ENCODE results near the gene ARHGEF17. TPM values are rescaled to one million over a fixed set of nuclear protein-coding genes. Genes with fewer than 3 reads are reported as not detected.

Gene ARHGEF17
- total RNA-seq, 1 donor from 2014 or later: 56.5 TPM

DNA sequence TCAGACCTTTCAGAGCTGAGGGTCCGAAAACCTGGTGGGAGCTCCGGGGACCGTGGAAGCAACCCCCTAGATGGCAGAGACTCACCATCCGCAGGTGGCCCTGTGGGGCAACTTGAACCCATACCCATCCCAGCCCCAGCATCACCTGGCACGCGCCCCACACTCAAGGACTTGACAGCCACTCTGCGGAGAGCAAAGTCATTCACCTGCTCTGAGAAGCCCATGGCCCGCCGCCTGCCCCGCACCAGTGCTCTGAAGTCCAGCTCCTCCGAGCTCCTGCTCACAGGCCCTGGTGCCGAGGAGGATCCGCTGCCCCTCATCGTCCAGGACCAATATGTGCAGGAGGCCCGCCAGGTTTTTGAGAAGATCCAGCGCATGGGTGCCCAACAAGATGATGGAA, 2.0 kb downstream of the ARHGEF17 start:
- Histone ChIP-seq H3K9me3 (no peaks in the 10 kb centered on the region), H3K27ac (peak overlapping the region; percentile 98), H3K4me3 (peak overlapping the region; percentile 78), H3K4me1 (peaks cover 56% of the 10 kb centered on the region), H3K36me3 (no peaks in the 10 kb centered on the region), H3K27me3 (ENCODE audit: low read depth) (no peaks in the 10 kb centered on the region)
- TF ChIP-seq, protein P1, sequence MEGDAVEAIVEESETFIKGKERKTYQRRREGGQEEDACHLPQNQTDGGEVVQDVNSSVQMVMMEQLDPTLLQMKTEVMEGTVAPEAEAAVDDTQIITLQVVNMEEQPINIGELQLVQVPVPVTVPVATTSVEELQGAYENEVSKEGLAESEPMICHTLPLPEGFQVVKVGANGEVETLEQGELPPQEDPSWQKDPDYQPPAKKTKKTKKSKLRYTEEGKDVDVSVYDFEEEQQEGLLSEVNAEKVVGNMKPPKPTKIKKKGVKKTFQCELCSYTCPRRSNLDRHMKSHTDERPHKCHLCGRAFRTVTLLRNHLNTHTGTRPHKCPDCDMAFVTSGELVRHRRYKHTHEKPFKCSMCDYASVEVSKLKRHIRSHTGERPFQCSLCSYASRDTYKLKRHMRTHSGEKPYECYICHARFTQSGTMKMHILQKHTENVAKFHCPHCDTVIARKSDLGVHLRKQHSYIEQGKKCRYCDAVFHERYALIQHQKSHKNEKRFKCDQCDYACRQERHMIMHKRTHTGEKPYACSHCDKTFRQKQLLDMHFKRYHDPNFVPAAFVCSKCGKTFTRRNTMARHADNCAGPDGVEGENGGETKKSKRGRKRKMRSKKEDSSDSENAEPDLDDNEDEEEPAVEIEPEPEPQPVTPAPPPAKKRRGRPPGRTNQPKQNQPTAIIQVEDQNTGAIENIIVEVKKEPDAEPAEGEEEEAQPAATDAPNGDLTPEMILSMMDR (IDR thresholded peaks at IDR 0.05): no peak
- no peak for DNase-seq
- no peak for ATAC-seq
- intact Hi-C loops (cut with DNase I): no loop called here

DNA sequence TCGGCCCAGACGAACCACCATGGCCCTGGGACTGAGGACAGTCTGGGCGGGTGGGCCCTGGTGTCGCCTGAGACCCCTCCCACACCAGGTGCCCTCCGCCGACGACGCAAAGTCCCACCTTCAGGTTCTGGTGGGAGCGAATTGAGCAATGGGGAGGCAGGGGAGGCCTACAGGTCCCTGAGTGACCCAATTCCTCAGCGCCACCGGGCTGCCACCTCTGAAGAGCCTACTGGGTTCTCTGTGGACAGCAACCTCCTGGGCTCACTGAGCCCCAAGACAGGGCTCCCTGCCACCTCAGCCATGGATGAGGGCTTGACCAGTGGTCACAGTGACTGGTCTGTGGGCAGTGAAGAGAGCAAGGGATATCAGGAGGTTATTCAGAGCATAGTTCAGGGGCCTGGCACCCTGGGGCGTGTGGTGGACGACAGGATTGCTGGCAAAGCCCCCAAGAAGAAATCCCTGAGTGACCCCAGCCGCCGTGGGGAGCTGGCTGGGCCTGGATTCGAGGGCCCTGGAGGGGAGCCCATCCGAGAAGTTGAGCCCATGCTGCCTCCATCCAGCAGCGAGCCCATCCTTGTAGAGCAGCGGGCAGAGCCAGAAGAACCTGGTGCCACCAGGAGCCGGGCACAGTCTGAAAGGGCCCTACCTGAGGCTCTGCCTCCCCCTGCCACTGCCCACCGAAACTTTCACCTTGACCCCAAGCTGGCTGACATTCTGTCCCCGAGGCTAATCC, 2.8 kb downstream of the ARHGEF17 start:
- H3K4me1 ChIP-seq: peaks cover 63% of the 10 kb centered on the region
- H3K27ac ChIP-seq: peak overlapping the region; percentile 98
- intact Hi-C loops (cut with DNase I): no loop called here

DNA sequence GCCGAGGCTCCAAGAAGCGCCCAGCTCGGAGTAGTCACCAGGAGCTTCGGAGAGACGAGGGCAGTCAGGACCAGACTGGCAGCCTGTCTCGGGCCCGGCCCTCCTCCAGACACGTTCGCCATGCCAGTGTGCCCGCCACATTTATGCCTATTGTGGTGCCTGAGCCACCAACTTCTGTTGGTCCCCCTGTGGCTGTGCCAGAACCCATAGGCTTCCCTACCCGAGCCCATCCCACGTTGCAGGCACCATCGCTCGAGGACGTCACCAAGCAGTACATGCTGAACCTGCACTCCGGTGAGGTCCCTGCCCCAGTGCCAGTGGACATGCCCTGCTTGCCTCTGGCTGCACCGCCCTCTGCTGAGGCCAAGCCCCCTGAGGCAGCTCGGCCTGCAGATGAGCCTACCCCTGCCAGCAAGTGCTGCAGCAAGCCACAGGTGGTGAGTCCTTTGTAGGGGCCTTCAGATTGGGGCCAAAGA, 3.4 kb downstream of the ARHGEF17 start:
- ATAC-seq: no peak
- Histone ChIP-seq H3K9me3 (no peaks in the 10 kb centered on the region), H3K4me3 (peak overlapping the region; percentile 78), H3K27me3 (ENCODE audit: low read depth) (no peaks in the 10 kb centered on the region), H3K36me3 (no peaks in the 10 kb centered on the region), H3K4me1 (peaks cover 69% of the 10 kb centered on the region), H3K27ac (peak overlapping the region; percentile 61)
- TF ChIP-seq, protein P1 (IDR thresholded peaks at IDR 0.05): no peak
- intact Hi-C loops (cut with DNase I): no loop called here
- DNase-seq: no peak

More for the DNA sequence above, 2.8 kb downstream of the ARHGEF17 start:
- ATAC-seq (no peak), DNase-seq (no peak)
- TF ChIP-seq, protein P1 (IDR thresholded peaks at IDR 0.05): no peak
- Histone ChIP-seq H3K4me3 (peak overlapping the region; percentile 78), H3K27me3 (ENCODE audit: low read depth) (no peaks in the 10 kb centered on the region), H3K36me3 (no peaks in the 10 kb centered on the region), H3K9me3 (no peaks in the 10 kb centered on the region)

DNA sequence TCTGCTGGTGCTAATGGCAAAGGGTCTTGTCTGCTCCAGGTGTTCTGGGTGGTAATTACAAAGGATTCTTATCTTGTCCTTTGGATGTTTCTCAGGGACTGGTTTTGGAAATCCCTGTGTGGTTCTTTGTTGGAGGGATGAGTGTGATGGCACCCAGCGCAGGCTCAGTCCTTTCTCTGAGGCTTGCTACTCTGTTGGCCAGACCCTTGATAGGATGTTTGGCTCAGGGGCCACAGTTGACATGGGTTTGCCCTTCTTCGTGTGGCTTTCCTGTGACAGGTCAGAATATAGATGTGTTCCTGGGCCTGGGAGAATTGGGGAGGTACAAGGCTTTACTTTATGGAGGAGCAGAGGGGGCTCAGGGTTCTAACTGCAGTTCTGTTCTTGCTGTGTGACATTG, 4.0 kb downstream of the ARHGEF17 start:
- no peaks in the 10 kb centered on the region for H3K9me3 ChIP-seq
- H3K27ac ChIP-seq: peak overlapping the region; percentile 61
- intact Hi-C loops (cut with DNase I): no loop called here
- peak overlapping the region; percentile 78 for H3K4me3 ChIP-seq
- peaks cover 71% of the 10 kb centered on the region for H3K4me1 ChIP-seq
- no peaks in the 10 kb centered on the region for H3K36me3 ChIP-seq
- no peaks in the 10 kb centered on the region for H3K27me3 ChIP-seq (ENCODE audit: low read depth)
- TF ChIP-seq, protein P1 (IDR thresholded peaks at IDR 0.05): no peak
- no peak for ATAC-seq
- no peak for DNase-seq

DNA sequence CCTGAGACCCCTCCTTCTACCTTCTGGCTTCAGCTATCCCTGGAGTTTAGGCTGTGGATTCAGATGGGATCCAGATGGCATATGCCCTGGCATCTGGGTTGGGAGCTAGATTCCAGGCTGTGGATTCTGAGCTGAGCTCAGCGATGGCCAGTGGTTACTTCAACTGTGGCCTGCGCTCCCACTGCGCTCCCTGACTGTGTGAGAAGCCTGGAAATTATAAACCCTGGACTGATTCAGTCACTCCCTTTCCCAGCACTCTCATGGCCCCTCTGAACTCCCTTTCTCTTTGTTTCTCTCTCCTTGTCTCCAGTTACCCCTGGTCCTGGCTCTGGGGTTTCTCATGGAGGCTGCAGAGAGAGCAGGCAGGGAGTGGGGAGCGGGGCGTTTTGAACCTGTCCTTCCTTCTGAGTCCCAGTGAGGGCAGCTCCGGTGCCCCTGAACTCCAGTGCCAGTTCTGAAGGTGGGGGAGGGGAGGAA, 4.8 kb downstream of the ARHGEF17 start:
- H3K4me3 ChIP-seq: peak overlapping the region; percentile 78
- DNase-seq (no peak), ATAC-seq (no peak)
- intact Hi-C loops (cut with DNase I): no loop called here
- H3K27me3 ChIP-seq (ENCODE audit: low read depth): no peaks in the 10 kb centered on the region
- peak overlapping the region; percentile 79 for H3K27ac ChIP-seq
- peaks cover 79% of the 10 kb centered on the region for H3K4me1 ChIP-seq
- TF ChIP-seq, protein P1 (IDR thresholded peaks at IDR 0.05): no peak
- no peaks in the 10 kb centered on the region for H3K9me3 ChIP-seq
- H3K36me3 ChIP-seq: no peaks in the 10 kb centered on the region
